Adrenal gland (tissue), 5 donors: Measurements from ENCODE around the gene WBP4.

Source experiments
- CTCF ChIP-seq, 6 experiments: fragments of 450-650 bp in 4 of 6; fragments of 200-600 bp in 2 of 6; sonication (generic) in 1 of 6; IDR thresholded peaks; 1 replicate in 5 of 6; 2 replicates in 1 of 6; pipeline versions ENCODE4 v1.5.1 to v1.8.0; 2016 to 2021; ENCODE audit warnings: antibody characterized with exemption in 6 of 6, mild to moderate bottlenecking in 2 of 6, moderate library complexity in 1 of 6
- POLR2A ChIP-seq, 2 donors: fragments of 450-650 bp; IDR thresholded peaks; one replicate each; pipeline ENCODE4 v1.6.1; 2017; ENCODE audit warnings: antibody characterized with exemption in 2 of 2, mild to moderate bottlenecking in 2 of 2, moderate library complexity in 1 of 2
- donor health status: DM: no; HTN: no; CAD: no.

GRCh38 chr13:41111454-41111853, 50.1 kb downstream of the WBP4 start:
- TF ChIP-seq CTCF (IDR thresholded peaks at IDR 0.05), result no peak
- no peak for TF ChIP-seq POLR2A (IDR thresholded peaks at IDR 0.05)
